ENCODE data around the gene CLEC3B. TPM values are rescaled to one million over a fixed set of nuclear protein-coding genes. Genes with fewer than 3 reads are reported as not detected.

Gene CLEC3B
- total and polyA plus RNA-seq, 2 of the 8 experiments (the other 6 are each of a cell fraction or from before 2014, with no cell fraction given) = 0.32 TPM; not detected in 1

- Histone ChIP-seq H3K56ac (replicated peaks; ENCODE audit: insufficient read length, low read depth, low read length) (no peak overlapping the region), H4K20me1 (replicated peaks in 1 of 2; ENCODE audit: control insufficient read depth in 1 of 2, insufficient read depth in 2 of 2, low read length in 2 of 2) (peaks cover 0 to 3% of the 10 kb centered on the region in 2 experiments), H3K9ac (replicated peaks in 1 of 4; ENCODE audit: extremely low read depth in 1 of 4, low read depth in 3 of 4, low read length in 3 of 4) (no peak overlapping the region), H3K9me3 (ENCODE audit: insufficient read depth in 2 of 2, low read depth in 1 of 2, low read length in 1 of 2) (no peaks in the 10 kb centered on the region), H2BK5ac (ENCODE audit: low read depth, low read length) (no peak overlapping the region), H3K79me2 (ENCODE audit: control insufficient read depth in 1 of 2, insufficient read depth in 2 of 2, low read length in 2 of 2) (no peaks in the 10 kb centered on the region), H3K4me1 (replicated peaks in 1 of 4; ENCODE audit: control insufficient read depth in 3 of 4, insufficient read depth in 4 of 4, low read length in 3 of 4) (peaks cover 2 to 6% (median 4%) of the 10 kb centered on the region in 4 experiments), H2BK120ac (replicated peaks; ENCODE audit: low read depth, low read length) (no peak overlapping the region), H3K36me3 (ENCODE audit: control insufficient read depth in 2 of 4, insufficient read depth in 4 of 4, low read length in 3 of 4) (no peaks in the 10 kb centered on the region), H3K4ac (replicated peaks; ENCODE audit: insufficient read length, low read depth, low read length) (no peak overlapping the region), H4K8ac (ENCODE audit: extremely low read depth, insufficient read depth, low read length) (no peak overlapping the region), H4K91ac (replicated peaks; ENCODE audit: insufficient read length, low read length) (no peak overlapping the region), H2AFZ (ENCODE audit: low read length) (no peak overlapping the region), H2BK12ac (ENCODE audit: low read depth, low read length) (no peak overlapping the region), H4K5ac (ENCODE audit: insufficient read length, low read depth, low read length) (no peak overlapping the region), H3K23ac (ENCODE audit: insufficient read length) (no peak overlapping the region), H3K14ac (ENCODE audit: insufficient read length) (no peak overlapping the region), H3K27ac (ENCODE audit: low read depth, low read length) (no peak overlapping the region), H3K23me2 (ENCODE audit: low read depth, low read length) (peaks cover 3% of the 10 kb centered on the region; the same call in 1 of the 2 replicates), H3K27me3 (replicated peaks in 1 of 4; ENCODE audit: control insufficient read depth in 3 of 4, extremely low read depth in 1 of 4, insufficient read depth in 3 of 4, low read length in 3 of 4) (peaks cover 16 to 37% (median 33%) of the 10 kb centered on the region in 4 experiments), H3K18ac (ENCODE audit: extremely low read depth, low read length) (no peak overlapping the region), H3K79me1 (ENCODE audit: low read depth, low read length) (no peaks in the 10 kb centered on the region), H2AK5ac (ENCODE audit: low read depth, low read length) (no peak overlapping the region), H3K4me2 (ENCODE audit: insufficient read depth in 1 of 2, low read depth in 2 of 2, low read length in 2 of 2) (no peak overlapping the region), H2BK20ac (ENCODE audit: low read length) (no peak overlapping the region), H3K4me3 (ENCODE audit: extremely low read depth in 1 of 4, insufficient read depth in 2 of 4, low read depth in 3 of 4, low read length in 4 of 4) (peak overlapping the region in 1 of 4 experiments; percentile 13; a peak in 1 of 8 replicates), H2BK15ac (ENCODE audit: low read length) (no peak overlapping the region)
- peak; percentile 100 for FAIRE-seq
- ChIA-PET CTCF (ENCODE audit: partially characterized antibody) (interaction anchor here (0.6 to 13.7 kb wide), 47 partner anchors 10 to 1041 kb away, joined by 3 to 263 read pairs (median 4); partner anchors contain the start of gene TMEM158), POLR2A (ENCODE audit: partially characterized antibody) (no interaction called here)
- DNase-seq (ENCODE audit: low read depth in 1 of 2, low spot score in 2 of 2) = peak; percentile 88 to 92
- 19% methylated on average over 11 of the region's 11 CpGs; no CpG with 5 or more reads in 1 of the 2 experiments for WGBS, 2 experiments (ENCODE audit: extremely low coverage in 1 of 2, insufficient coverage in 1 of 2, insufficient read length in 1 of 2, insufficient replicate concordance in 2 of 2, low coverage in 1 of 2, low lambda C conversion rate in 2 of 2, missing lambda C conversion rate in 1 of 2)
- TF ChIP-seq JUN (IDR thresholded peaks at IDR 0.05; ENCODE audit: low read depth, low read length) (no peak), CREB1 (IDR thresholded peaks at IDR 0.05) (peak; percentile 63), POLR2AphosphoS5 (IDR thresholded peaks at IDR 0.05; ENCODE audit: low read depth, low read length) (no peak), TEAD4 (IDR thresholded peaks at IDR 0.05; ENCODE audit: low read depth, low read length) (0 out of 2 replicates have a peak, but pooled peaks have one; percentile 5), RFX5 (IDR thresholded peaks at IDR 0.05; ENCODE audit: borderline replicate concordance, low read depth, low read length) (no peak), MAX (IDR thresholded peaks at IDR 0.05) (peak; percentile 59; the same call in 1 of the 2 replicates), CHD1 (IDR thresholded peaks at IDR 0.05; ENCODE audit: low read depth, low read length) (no peak), MAFK (IDR thresholded peaks at IDR 0.05; ENCODE audit: low read depth, low read length) (no peak; the same call in 1 of the 2 replicates), CHD2 (IDR thresholded peaks at IDR 0.05; ENCODE audit: low read length) (no peak), SAP30 (IDR thresholded peaks at IDR 0.05; ENCODE audit: insufficient read depth, insufficient replicate concordance, low read length) (no peak), PHF8 (conservative IDR thresholded peaks at IDR 0.05; ENCODE audit: low read depth, low read length) (no peak), SP2 (IDR thresholded peaks at IDR 0.05; ENCODE audit: low read length) (no peak), SIN3A (conservative IDR thresholded peaks at IDR 0.05 in 1 of 2, IDR thresholded peaks at IDR 0.05 in 1 of 2; ENCODE audit: low read depth in 1 of 2, low read length in 2 of 2) (no peak)
Measured at GRCh38 chr3:45037720-45038455, 11.8 kb downstream of the CLEC3B start.
